CD14-positive monocyte (primary cell): ENCODE measurements around the gene PLA2G6. TPM values are rescaled to one million over a fixed set of nuclear protein-coding genes. Genes with fewer than 3 reads are reported as not detected.
A peak's percentile ranks its signal among the peaks of the same experiment; 100 is the strongest.

ENCODE experiments used
- DNase-seq, 3 donors: peaks; one replicate each; pipeline ENCODE4 v3.0.0-alpha.2; 2011 to 2022
- H2AFZ ChIP-seq: 2 replicates; pipeline ENCODE4 v1.6.0; 2012; ENCODE audit warnings: mild to moderate bottlenecking, low read depth, low read length, inconsistent platforms; ENCODE audit not compliant: insufficient read depth, poor library complexity, severe bottlenecking
- H3K27ac ChIP-seq, 2 donors: 1 replicate in 1 of 2; 2 replicates in 1 of 2; pipeline ENCODE4 v1.5.1; 2012 to 2013; ENCODE audit warnings: low read length in 2 of 2, control low read depth in 1 of 2, inconsistent platforms in 1 of 2, low read depth in 1 of 2, mild to moderate bottlenecking in 1 of 2
- H3K27me3 ChIP-seq, 2 donors: one replicate each; pipeline versions ENCODE4 v1.6.0 to v1.6.1; 2011 to 2013; ENCODE audit warnings: low read length in 2 of 2; ENCODE audit not compliant: control insufficient read depth in 2 of 2, insufficient read depth in 2 of 2
- H3K36me3 ChIP-seq, 2 donors: replicated peaks in 1 of 2; 1 replicate in 1 of 2; 2 replicates in 1 of 2; pipeline versions ENCODE4 v1.5.1 to v1.6.1; 2012 to 2013; ENCODE audit warnings: low read length in 2 of 2, control low read depth in 1 of 2, inconsistent platforms in 1 of 2, mild to moderate bottlenecking in 1 of 2; ENCODE audit not compliant: insufficient read depth in 2 of 2, control insufficient read depth in 1 of 2
- H3K4me1 ChIP-seq, 2 donors: 1 replicate in 1 of 2; 2 replicates in 1 of 2; pipeline versions ENCODE4 v1.5.1 to v1.6.1; 2012 to 2013; ENCODE audit warnings: low read length in 2 of 2, control low read depth in 1 of 2, inconsistent platforms in 1 of 2, mild to moderate bottlenecking in 1 of 2, moderate library complexity in 1 of 2; ENCODE audit not compliant: insufficient read depth in 2 of 2, control insufficient read depth in 1 of 2
- H3K4me2 ChIP-seq: replicated peaks from 2 replicates; pipeline ENCODE3; 2012; ENCODE audit warnings: low read length, moderate library complexity, mild to moderate bottlenecking; ENCODE audit not compliant: poor library complexity, severe bottlenecking; ENCODE audit errors: extremely low read depth
- H3K4me3 ChIP-seq, 3 experiments: fragments of 200-600 bp in 1 of 3; sonication (generic) in 1 of 3; replicated peaks in 1 of 3; 1 replicate in 2 of 3; 2 replicates in 1 of 3; pipeline ENCODE4 v1.5.1; 2011 to 2013; ENCODE audit warnings: low read length in 3 of 3, mild to moderate bottlenecking in 3 of 3, control low read depth in 2 of 3, low read depth in 2 of 3, inconsistent platforms in 1 of 3, moderate library complexity in 1 of 3
- H3K79me2 ChIP-seq: 2 replicates; pipeline ENCODE4 v1.6.0; 2012; ENCODE audit warnings: mild to moderate bottlenecking, control low read depth, inconsistent platforms, low read length, moderate library complexity; ENCODE audit not compliant: insufficient read depth
- H3K9ac ChIP-seq: 2 replicates; pipeline ENCODE4 v1.6.0; 2017; ENCODE audit warnings: low read length, mild to moderate bottlenecking; ENCODE audit not compliant: insufficient read depth, poor library complexity, severe bottlenecking
- H3K9me3 ChIP-seq, 2 donors: replicated peaks in 1 of 2; 1 replicate in 1 of 2; 2 replicates in 1 of 2; pipeline versions ENCODE4 v1.5.1 to v1.6.1; 2012 to 2013; ENCODE audit warnings: low read length in 2 of 2, control low read depth in 1 of 2; ENCODE audit not compliant: control insufficient read depth in 1 of 2, insufficient read depth in 1 of 2
- H4K20me1 ChIP-seq: 2 replicates; pipeline ENCODE4 v1.6.0; 2012; ENCODE audit warnings: mild to moderate bottlenecking, low read length, control low read depth, moderate library complexity; ENCODE audit not compliant: insufficient read depth
- H3K27ac Mint-ChIP-seq, 7 donors: one replicate each; pipeline ENCODE4 v1.8.0; 2020; ENCODE audit warnings: mild to moderate bottlenecking in 7 of 7, mixed read lengths in 7 of 7, moderate library complexity in 6 of 7, inconsistent platforms in 2 of 7
- H3K27me3 Mint-ChIP-seq, 3 donors: one replicate each; pipeline ENCODE4 v1.8.0; 2021 to 2022; ENCODE audit warnings: low read depth in 3 of 3, mild to moderate bottlenecking in 3 of 3, mixed read lengths in 3 of 3, moderate library complexity in 3 of 3, inconsistent platforms in 1 of 3
- H3K36me3 Mint-ChIP-seq, 2 donors: one replicate each; pipeline ENCODE4 v1.8.0; 2020; ENCODE audit warnings: mixed read lengths in 2 of 2, inconsistent platforms in 1 of 2, mild to moderate bottlenecking in 1 of 2
- H3K4me1 Mint-ChIP-seq: one replicate; pipeline ENCODE4 v1.8.0; 2020; ENCODE audit warnings: mild to moderate bottlenecking, mixed read lengths
- H3K4me3 Mint-ChIP-seq, 2 donors: one replicate each; pipeline ENCODE4 v1.8.0; 2020; ENCODE audit warnings: mild to moderate bottlenecking in 2 of 2, mixed read lengths in 2 of 2, moderate library complexity in 1 of 2
- H3K9me3 Mint-ChIP-seq, 7 donors: one replicate each; pipeline ENCODE4 v1.8.0; 2020 to 2022; ENCODE audit warnings: mixed read lengths in 7 of 7, mild to moderate bottlenecking in 6 of 7, moderate library complexity in 6 of 7, inconsistent platforms in 2 of 7
- CTCF ChIP-seq: fragments of 200-600 bp; IDR thresholded peaks from one replicate; pipeline ENCODE4 v1.8.0; 2022; ENCODE audit warnings: antibody characterized with exemption, mild to moderate bottlenecking
- WGBS: methylation state at CpG from one replicate; pipeline ENCODE4 v1.1.5; 2013; ENCODE audit warnings: missing lambda C conversion rate; ENCODE audit not compliant: insufficient coverage; 5-methylcytosine and 5-hydroxymethylcytosine counted together
- intact Hi-C, 2 donors: fragments of 100-400 bp; cut with micrococcal nuclease; formaldehyde crosslinking; loops; one replicate each; pipeline versions ENCODE4 v1.15.0 to v1.15.1; 2023
- polyA plus RNA-seq, 3 donors: library from polyadenylated mRNA; depleted of rRNA in 1 of 3; unstranded in 2 of 3; stranded (reverse) in 1 of 3; fragments of 300-500 nt in 2 of 3; fragments of >200 nt in 1 of 3; fragmentation: Illumina TruSeq in 2 of 3; gene quantifications; 1 replicate in 2 of 3; 2 replicates in 1 of 3; pipeline ENCODE4 v1.2.3, GENCODE V29; 2012 to 2021

PLA2G6 gene
- polyA plus RNA-seq, 3 donors, result 0.43 to 8.3 (median 0.62) TPM

GRCh38 chr22:38208551-38208968 lies 26.9 kb upstream of the PLA2G6 start:
- no peak overlapping the region for H2AFZ ChIP-seq
- Mint-ChIP-seq H3K9me3 (no peaks in the 10 kb centered on the region), H3K4me3 (peak overlapping the region in 1 of 2 donors; percentile 30), H3K4me1 (peaks cover 33% of the 10 kb centered on the region), H3K27ac (peak overlapping the region in 5 of 7 donors; percentile 18 to 42 (median 21)), H3K36me3 (peaks cover 0 to 5% of the 10 kb centered on the region in 2 donors), H3K27me3 (peaks cover 4 to 22% (median 19%) of the 10 kb centered on the region in 3 donors)
- H3K4me1 ChIP-seq, result peaks cover 17 to 32% of the 10 kb centered on the region in 2 donors
- peaks cover 62% of the 10 kb centered on the region for H4K20me1 ChIP-seq
- no peaks in the 10 kb centered on the region for H3K9me3 ChIP-seq
- no peak overlapping the region for H3K4me3 ChIP-seq
- H3K27me3 ChIP-seq, result peaks cover 0 to 6% of the 10 kb centered on the region in 2 donors
- intact Hi-C loops, result no loop called here
- WGBS, result 34% methylated on average over 4 of the region's 6 CpGs
- TF ChIP-seq CTCF, result no peak
- DNase-seq, result peak in 2 of 3 donors; percentile 19 to 44
- H3K79me2 ChIP-seq, result no peaks in the 10 kb centered on the region
- H3K36me3 ChIP-seq, result no peaks in the 10 kb centered on the region
- no peak overlapping the region for H3K4me2 ChIP-seq
- H3K9ac ChIP-seq, result no peak overlapping the region
- no peak overlapping the region for H3K27ac ChIP-seq

- no peak for TF ChIP-seq CTCF
- Histone ChIP-seq H3K4me1 (peaks cover 17 to 32% of the 10 kb centered on the region in 2 donors), H3K4me2 (no peak overlapping the region), H3K27ac (no peak overlapping the region), H3K36me3 (no peaks in the 10 kb centered on the region), H3K27me3 (peaks cover 0 to 12% of the 10 kb centered on the region in 2 donors), H3K9ac (no peak overlapping the region), H3K9me3 (no peaks in the 10 kb centered on the region), H3K79me2 (no peaks in the 10 kb centered on the region), H4K20me1 (peaks cover 67% of the 10 kb centered on the region), H2AFZ (no peak overlapping the region), H3K4me3 (no peak overlapping the region)
- Mint-ChIP-seq H3K27me3 (peaks cover 4 to 27% (median 22%) of the 10 kb centered on the region in 3 donors), H3K27ac (no peak overlapping the region), H3K9me3 (no peaks in the 10 kb centered on the region), H3K4me1 (peaks cover 33% of the 10 kb centered on the region), H3K4me3 (no peak overlapping the region), H3K36me3 (peaks cover 0 to 2% of the 10 kb centered on the region in 2 donors)
- 100% methylated on average over 3 of the region's 7 CpGs for WGBS
- DNase-seq, result no peak
- intact Hi-C loops, result no loop called here
These were observed 26.3 kb upstream of the PLA2G6 start for GRCh38 chr22:38207898-38208432.
